Measurements from ENCODE around the gene TNIP2.

The TNIP2 gene

DNA sequence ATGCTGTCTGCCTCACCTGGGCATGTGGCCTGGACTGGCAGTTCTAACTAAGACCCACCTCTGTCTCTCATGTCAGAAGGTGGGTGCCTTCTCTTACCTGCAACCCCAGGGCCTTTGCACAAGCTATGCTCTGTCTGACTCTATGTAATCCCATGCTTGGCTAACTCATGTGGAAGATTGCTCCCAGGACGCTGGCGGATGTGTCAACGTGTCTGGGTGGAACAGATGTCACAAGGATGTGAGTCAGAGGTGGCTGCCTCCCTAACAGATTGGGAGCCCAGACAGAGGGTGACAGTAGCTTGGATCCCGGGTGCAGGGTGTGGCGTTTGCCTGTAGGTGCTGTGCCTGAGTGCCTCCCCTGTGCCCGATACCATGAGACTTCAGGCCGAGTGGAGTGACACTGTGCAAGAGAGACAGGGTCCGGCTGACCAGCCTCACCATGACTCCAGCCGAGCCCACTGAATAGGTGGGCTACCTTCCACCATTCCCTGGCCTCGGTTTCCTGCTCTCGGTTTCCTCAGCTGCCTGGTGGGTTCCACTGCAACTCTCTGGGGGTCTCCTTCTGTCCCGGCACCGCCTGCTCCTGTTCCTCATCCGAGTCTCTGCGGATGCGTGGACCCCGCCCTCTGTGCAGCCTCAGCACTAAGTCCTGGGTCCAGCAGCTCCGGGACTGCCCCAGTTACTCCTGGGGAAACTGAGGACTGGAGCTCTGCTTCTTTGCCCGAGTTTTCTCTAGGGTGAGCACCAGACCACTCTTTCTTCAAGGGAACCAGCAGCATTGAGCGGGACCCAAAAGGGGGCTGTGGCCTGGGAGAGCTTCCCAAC, 47.7 kb upstream of the TNIP2 start:
- no peak overlapping the region for H3K9ac ChIP-seq (ENCODE audit: low read length)
- TF ChIP-seq, protein P1, sequence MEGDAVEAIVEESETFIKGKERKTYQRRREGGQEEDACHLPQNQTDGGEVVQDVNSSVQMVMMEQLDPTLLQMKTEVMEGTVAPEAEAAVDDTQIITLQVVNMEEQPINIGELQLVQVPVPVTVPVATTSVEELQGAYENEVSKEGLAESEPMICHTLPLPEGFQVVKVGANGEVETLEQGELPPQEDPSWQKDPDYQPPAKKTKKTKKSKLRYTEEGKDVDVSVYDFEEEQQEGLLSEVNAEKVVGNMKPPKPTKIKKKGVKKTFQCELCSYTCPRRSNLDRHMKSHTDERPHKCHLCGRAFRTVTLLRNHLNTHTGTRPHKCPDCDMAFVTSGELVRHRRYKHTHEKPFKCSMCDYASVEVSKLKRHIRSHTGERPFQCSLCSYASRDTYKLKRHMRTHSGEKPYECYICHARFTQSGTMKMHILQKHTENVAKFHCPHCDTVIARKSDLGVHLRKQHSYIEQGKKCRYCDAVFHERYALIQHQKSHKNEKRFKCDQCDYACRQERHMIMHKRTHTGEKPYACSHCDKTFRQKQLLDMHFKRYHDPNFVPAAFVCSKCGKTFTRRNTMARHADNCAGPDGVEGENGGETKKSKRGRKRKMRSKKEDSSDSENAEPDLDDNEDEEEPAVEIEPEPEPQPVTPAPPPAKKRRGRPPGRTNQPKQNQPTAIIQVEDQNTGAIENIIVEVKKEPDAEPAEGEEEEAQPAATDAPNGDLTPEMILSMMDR (IDR thresholded peaks at IDR 0.05; ENCODE audit: insufficient read depth, low read length, poor library complexity, severe bottlenecking) = no peak

DNA sequence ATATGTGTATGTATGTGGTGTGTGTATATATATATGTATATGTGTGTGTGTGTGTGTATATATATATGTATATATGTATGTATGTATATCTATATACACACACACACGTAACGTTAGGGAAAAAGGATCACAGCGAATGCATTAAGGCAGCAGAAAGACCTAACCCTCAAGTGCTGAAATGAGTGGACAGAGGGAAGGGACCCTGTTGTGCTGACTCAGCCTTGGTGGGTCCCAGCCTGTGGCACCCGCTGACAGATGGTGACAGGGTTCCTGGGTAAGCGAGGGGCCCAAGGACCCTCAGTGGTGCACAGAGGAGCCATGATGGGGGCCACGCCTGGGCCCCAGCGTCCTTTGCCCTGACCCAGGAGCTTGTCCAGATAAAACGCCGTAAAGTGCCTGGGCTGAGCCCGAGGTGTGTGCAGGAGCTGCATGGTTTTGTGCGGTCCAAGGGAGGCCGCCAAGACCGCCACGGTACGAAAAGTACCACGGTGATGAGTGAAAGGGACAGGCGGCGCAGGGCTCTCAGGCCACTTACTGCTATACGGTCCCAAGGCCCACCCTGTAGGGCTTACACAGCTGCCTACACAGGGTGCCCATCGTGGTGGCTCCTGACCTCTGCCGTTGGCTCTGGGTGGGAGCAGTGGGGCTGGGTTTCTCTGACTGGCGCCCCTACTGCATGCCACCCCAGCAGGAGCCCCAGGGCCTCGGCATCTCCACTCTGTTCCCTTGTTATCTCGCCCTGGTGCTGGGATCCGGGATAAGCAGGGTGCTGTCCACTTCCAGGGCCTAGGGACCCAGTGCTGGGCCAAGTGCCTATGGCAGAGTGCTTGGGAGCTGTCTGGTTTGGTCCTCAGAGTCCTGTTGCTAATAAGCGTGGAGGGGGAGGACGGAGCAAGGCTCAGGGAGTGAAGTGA, 46.7 kb upstream of the TNIP2 start:
- no peaks in the 10 kb centered on the region for H3K36me3 ChIP-seq (ENCODE audit: low read length)
- no peaks in the 10 kb centered on the region for H3F3A ChIP-seq (ENCODE audit: insufficient read depth)
- H3K9ac ChIP-seq (ENCODE audit: low read length) = no peak overlapping the region
- H3K27me3 ChIP-seq (ENCODE audit: low read length) = no peaks in the 10 kb centered on the region
- no peak overlapping the region for H3K4me3 ChIP-seq (ENCODE audit: insufficient read depth, low read length, poor library complexity, severe bottlenecking)
- no peaks in the 10 kb centered on the region for H4K20me1 ChIP-seq (ENCODE audit: low read depth, low read length)
- TF ChIP-seq, protein P1 (IDR thresholded peaks at IDR 0.05; ENCODE audit: insufficient read depth, low read length, poor library complexity, severe bottlenecking) = no peak
- TF ChIP-seq EZH2phosphoT487 (conservative IDR thresholded peaks at IDR 0.05; ENCODE audit: low read length) = no peak
- H3K4me2 ChIP-seq (ENCODE audit: low read depth, low read length, poor library complexity, severe bottlenecking) = no peak overlapping the region
- H2AFZ ChIP-seq (ENCODE audit: low read depth, low read length, severe bottlenecking) = no peak overlapping the region
- no peak overlapping the region for H3K27ac ChIP-seq (ENCODE audit: low read depth, low read length)
- no peaks in the 10 kb centered on the region for H3K9me3 ChIP-seq (ENCODE audit: insufficient read depth, low read length)
- H3K9me2 ChIP-seq (replicated peaks; ENCODE audit: insufficient read depth, low read length) = no peaks in the 10 kb centered on the region
- no peaks in the 10 kb centered on the region for H3K79me2 ChIP-seq (ENCODE audit: insufficient read depth, low read length)

More for the DNA sequence above, 47.7 kb upstream of the TNIP2 start:
- Histone ChIP-seq H2AFZ (ENCODE audit: low read depth, low read length, severe bottlenecking) (no peak overlapping the region), H3K27ac (ENCODE audit: low read depth, low read length) (no peak overlapping the region), H3K9me3 (ENCODE audit: insufficient read depth, low read length) (no peaks in the 10 kb centered on the region), H3K4me2 (ENCODE audit: low read depth, low read length, poor library complexity, severe bottlenecking) (no peak overlapping the region), H3K27me3 (ENCODE audit: low read length) (no peaks in the 10 kb centered on the region), H3K4me3 (ENCODE audit: insufficient read depth, low read length, poor library complexity, severe bottlenecking) (no peak overlapping the region), H3F3A (ENCODE audit: insufficient read depth) (no peaks in the 10 kb centered on the region), H3K9me2 (replicated peaks; ENCODE audit: insufficient read depth, low read length) (no peaks in the 10 kb centered on the region), H3K36me3 (ENCODE audit: low read length) (no peaks in the 10 kb centered on the region), H3K79me2 (ENCODE audit: insufficient read depth, low read length) (no peaks in the 10 kb centered on the region), H4K20me1 (ENCODE audit: low read depth, low read length) (no peaks in the 10 kb centered on the region)

DNA sequence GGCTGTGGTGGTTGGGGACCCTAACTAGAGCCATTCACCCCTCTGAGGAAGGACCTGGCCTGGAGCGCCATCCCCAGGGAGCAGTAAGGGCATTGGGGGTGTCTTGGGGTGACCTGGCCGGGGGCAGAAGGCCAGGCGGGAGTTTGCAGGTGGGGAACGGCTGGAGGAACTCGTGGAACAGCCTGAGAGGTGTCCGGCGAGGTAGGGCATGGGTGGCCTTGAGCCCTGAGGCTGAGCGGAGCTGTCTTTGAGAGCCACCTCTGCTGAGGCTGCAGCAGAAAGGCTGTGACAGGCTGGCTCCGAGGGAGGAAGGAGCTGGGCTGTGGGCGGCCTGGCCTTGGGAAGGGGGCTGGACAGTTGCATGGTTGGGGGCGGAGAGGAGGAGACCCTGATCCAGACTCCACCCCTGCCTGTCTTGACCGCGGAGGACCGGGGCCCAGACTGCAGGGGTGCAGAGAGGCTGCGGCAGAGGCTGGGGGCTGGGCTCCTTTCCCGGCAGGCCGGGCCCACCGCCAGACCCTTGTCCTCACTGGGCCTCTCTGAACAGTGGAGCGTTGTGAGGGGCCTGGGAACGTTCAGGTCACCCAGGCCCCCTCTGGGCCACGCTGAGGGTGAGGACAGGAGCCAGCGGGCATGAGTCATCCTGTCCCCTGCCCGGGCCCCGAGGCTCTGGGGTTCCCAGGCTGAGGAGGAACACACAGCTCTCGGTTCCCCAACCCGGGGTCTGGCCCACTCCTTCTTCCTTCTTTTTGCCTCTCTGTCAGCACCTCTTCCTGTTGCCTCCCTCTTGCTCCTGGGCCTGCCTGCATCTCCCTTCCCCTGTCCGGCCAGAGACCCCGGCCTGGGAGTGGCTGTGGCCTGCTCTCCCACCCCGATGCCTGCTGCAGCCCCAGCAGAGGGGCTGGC, 44.8 kb upstream of the TNIP2 start:
- no peak overlapping the region for H3K4me2 ChIP-seq (ENCODE audit: low read depth, low read length, poor library complexity, severe bottlenecking)
- no peak overlapping the region for H3K4me3 ChIP-seq (ENCODE audit: insufficient read depth, low read length, poor library complexity, severe bottlenecking)
- H3K27ac ChIP-seq (ENCODE audit: low read depth, low read length) = no peak overlapping the region
- H3K79me2 ChIP-seq (ENCODE audit: insufficient read depth, low read length) = no peaks in the 10 kb centered on the region
- no peaks in the 10 kb centered on the region for H3K27me3 ChIP-seq (ENCODE audit: low read length)
- H4K20me1 ChIP-seq (ENCODE audit: low read depth, low read length) = no peaks in the 10 kb centered on the region
- H2AFZ ChIP-seq (ENCODE audit: low read depth, low read length, severe bottlenecking) = no peak overlapping the region
- no peaks in the 10 kb centered on the region for H3K36me3 ChIP-seq (ENCODE audit: low read length)
- H3K9me3 ChIP-seq (ENCODE audit: insufficient read depth, low read length) = no peaks in the 10 kb centered on the region
- H3K9ac ChIP-seq (ENCODE audit: low read length) = no peak overlapping the region
- no peak for TF ChIP-seq EZH2phosphoT487 (conservative IDR thresholded peaks at IDR 0.05; ENCODE audit: low read length)
- TF ChIP-seq, protein P1 (IDR thresholded peaks at IDR 0.05; ENCODE audit: insufficient read depth, low read length, poor library complexity, severe bottlenecking) = no peak
- no peaks in the 10 kb centered on the region for H3F3A ChIP-seq (ENCODE audit: insufficient read depth)
- H3K9me2 ChIP-seq (replicated peaks; ENCODE audit: insufficient read depth, low read length) = no peaks in the 10 kb centered on the region
